HG03095 (cell line): Measurements from ENCODE around the gene NCEH1.
A peak's percentile ranks its signal among the peaks of the same experiment; 100 is the strongest.
"Not testable (repeated sequence)": the region's sequence is repeated elsewhere in the genome, so short reads cannot be mapped to it uniquely, and the experiment has no call there.

ENCODE experiments used
- ATAC-seq: cut with Tn5 transposase; IDR thresholded peaks from one replicate; pipeline ENCODE4 v1.9.1; 2021; ENCODE audit warnings: moderate library complexity; ENCODE audit not compliant: unreplicated experiment

NCEH1 gene

GRCh38 chr3:172676196-172676922, 34.5 kb downstream of the NCEH1 start:
- no peak for ATAC-seq

GRCh38 chr3:172675441-172676193, 35.2 kb downstream of the NCEH1 start:
- no peak for ATAC-seq

- peak; percentile 83 for ATAC-seq
Observed at GRCh38 chr3:172673210-172673679, 37.6 kb downstream of the NCEH1 start.

- no peak for ATAC-seq
Observed at GRCh38 chr3:172669021-172669420, 41.8 kb downstream of the NCEH1 start.

- peak; percentile 98 for ATAC-seq
Observed at GRCh38 chr3:172666873-172667694, 43.8 kb downstream of the NCEH1 start.

- ATAC-seq, result no peak
Observed at GRCh38 chr3:172666181-172666872, 44.5 kb downstream of the NCEH1 start.

GRCh38 chr3:172665510-172665909, 45.4 kb downstream of the NCEH1 start:
- ATAC-seq, result not testable (repeated sequence)

GRCh38 chr3:172660421-172660820, 50.4 kb downstream of the NCEH1 start:
- ATAC-seq, result not testable (repeated sequence)

GRCh38 chr3:172659246-172660002, 51.4 kb downstream of the NCEH1 start:
- ATAC-seq, result no peak

- ATAC-seq, result no peak
Observed at GRCh38 chr3:172658344-172659245, 52.3 kb downstream of the NCEH1 start.

- ATAC-seq, result no peak
Observed at GRCh38 chr3:172656602-172657001, 54.3 kb downstream of the NCEH1 start.

- ATAC-seq, result no peak
Observed at GRCh38 chr3:172655388-172655787, 55.5 kb downstream of the NCEH1 start.

GRCh38 chr3:172654470-172654869, 56.4 kb downstream of the NCEH1 start:
- no peak for ATAC-seq

- ATAC-seq, result no peak
Observed at GRCh38 chr3:172653004-172653572, 57.8 kb downstream of the NCEH1 start.

- no peak for ATAC-seq
Observed at GRCh38 chr3:172651936-172652625, 58.8 kb downstream of the NCEH1 start.

- no peak for ATAC-seq
Observed at GRCh38 chr3:172649987-172650386, 60.9 kb downstream of the NCEH1 start.

- no peak for ATAC-seq
Observed at GRCh38 chr3:172648747-172649146, 62.1 kb downstream of the NCEH1 start.

- ATAC-seq, result no peak
Observed at GRCh38 chr3:172647823-172648222, 63.0 kb downstream of the NCEH1 start.
